Activated gamma-delta T cell (primary cell): ENCODE results near the gene CCNYL1.
"Not testable (repeated sequence)": the region's sequence is repeated elsewhere in the genome, so short reads cannot be mapped to it uniquely, and the experiment has no call there.

Experiments
- DNase-seq: peaks from one replicate; lab custom pipeline; 2025; lab: John Stamatoyannopoulos, UW
- total RNA-seq, 2 donors: gene quantifications; one replicate each; lab custom pipeline; 2026; lab: John Stamatoyannopoulos, UW

Gene CCNYL1
- 11.3 to 12.0 reads per million in 2 donors for total RNA-seq

DNA sequence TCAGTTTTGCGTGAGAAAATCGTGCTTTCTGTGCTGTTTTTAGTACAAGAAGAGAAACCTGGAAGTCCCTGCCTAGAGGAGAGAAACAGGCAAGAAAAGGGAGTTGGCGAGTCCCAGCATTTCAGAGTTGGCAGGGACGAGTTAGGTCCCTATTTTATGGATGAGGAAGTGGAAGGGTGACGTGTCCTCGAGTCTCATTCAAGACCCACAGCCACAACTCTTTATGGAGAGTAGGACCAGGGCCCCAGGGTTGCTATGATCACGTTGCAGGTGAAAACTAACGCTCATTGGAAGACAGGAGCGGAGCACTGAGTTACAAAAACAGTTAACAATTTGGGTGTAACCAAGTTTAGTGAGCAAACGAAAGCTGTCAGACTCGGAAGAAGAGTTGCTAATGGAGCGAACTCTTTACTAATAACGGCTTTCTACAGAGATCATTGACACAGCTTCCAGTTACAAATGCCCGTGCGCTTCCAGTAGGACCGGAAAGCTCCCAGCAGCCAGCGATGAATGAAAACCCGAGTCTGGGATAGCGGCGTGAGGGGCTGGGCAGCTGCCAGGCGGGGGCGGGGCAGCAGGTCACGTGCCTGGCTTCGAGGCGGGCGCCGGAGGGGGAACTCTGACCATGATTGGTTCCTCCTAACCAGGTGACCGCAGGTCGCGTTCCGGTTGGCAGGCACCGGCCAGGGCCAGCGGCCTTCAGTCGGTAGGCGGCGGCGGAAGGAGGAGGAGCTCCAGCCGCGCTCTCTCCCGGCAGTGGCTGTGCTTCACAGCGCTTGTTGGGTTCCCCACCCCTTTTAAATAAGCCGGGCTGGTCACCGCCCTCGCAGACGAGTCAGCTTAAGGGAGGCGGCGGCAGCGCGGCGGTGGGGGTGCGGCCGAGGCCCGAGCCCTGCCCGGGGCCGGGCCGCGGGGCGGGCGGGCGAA is at the start of gene CCNYL1:
Gene CCNYL1, plus strand, starts transcription at position 827 of the 927 bp plus-strand sequence. CDS start 257 bp downstream, outside the sequence.
- DNase-seq: peak; percentile 97

- DNase-seq: no peak
Measured at GRCh38 chr2:207662203-207662602, 49.2 kb upstream of the CCNYL1 start.

DNA sequence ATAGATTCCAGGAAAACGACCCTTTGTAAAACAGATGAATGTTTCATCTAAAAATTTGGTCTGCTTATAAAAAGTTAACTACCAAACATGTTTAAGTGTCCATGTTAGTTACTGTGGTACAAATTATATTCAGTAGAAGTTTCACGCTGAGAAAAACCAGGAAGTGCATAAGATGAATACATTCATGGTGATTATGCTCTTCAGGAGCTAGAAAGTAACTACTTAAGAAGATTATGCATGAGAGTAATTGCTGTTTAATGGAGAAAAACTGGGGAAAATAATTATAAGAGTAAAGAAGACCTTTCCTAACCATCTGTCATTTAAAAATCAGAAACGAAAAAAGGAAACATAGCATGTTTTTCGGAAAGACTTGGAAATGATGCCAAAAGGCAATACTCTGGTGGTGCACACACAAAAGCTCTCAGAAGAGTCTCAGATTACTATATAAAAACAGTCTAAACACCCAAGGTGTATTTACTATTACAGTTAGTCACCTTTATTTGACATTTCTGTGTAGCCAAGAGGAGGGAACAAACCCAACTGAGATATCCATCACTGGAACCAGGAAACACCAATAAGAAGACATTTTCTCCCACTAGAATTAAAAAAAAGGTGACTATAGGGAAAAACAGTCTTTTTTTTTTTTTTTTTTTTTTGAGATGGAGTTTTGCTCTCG is 47.4 kb upstream of the CCNYL1 start:
- no peak for DNase-seq

DNA sequence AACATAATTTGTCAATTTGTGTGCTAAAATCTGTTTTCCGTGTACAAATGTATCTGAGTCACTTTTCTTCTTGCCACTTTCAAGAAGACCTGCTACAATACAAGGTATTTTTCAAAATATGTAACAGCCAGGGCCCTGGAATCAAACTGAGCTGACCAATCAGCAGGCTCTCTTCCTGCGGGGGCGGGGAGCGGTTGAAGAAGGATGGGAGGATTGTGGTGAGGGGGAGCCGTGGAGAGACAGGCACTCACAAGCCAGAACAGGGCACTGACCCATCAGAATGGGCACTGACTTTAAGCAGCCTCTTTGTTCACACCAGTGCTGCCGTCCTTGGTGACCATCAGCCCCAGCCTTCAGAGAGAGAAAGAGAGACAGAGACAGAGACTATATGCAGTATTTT is 40.6 kb upstream of the CCNYL1 start:
- no peak for DNase-seq

GRCh38 chr2:207673431-207673830 is 38.0 kb upstream of the CCNYL1 start:
- no peak for DNase-seq

DNA sequence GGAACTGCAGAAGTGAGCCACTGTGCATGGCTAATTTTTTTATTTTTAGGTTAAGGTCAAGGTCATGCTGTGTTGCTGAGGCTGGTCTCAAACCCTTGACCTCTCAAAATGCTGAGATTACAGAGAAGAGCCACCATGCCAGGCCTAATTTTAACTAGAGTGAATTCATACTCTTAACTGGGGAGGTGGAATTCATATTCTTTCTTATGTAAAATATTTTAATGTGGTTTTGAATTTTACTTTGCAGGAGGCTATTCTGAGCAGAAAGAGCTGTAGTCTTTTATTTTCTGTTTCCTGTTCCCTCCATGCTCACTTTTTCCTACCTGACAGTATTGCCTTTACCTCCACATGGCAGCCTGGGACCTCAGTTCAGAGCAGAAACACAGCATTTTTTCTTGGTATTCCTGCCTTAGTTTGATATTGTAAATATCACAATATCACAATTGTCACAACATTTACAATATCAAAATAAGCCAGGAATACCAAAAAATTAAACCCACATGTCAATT is 37.1 kb upstream of the CCNYL1 start:
- no peak for DNase-seq

- DNase-seq: no peak
Measured at GRCh38 chr2:207674826-207675225, 36.6 kb upstream of the CCNYL1 start.

DNA sequence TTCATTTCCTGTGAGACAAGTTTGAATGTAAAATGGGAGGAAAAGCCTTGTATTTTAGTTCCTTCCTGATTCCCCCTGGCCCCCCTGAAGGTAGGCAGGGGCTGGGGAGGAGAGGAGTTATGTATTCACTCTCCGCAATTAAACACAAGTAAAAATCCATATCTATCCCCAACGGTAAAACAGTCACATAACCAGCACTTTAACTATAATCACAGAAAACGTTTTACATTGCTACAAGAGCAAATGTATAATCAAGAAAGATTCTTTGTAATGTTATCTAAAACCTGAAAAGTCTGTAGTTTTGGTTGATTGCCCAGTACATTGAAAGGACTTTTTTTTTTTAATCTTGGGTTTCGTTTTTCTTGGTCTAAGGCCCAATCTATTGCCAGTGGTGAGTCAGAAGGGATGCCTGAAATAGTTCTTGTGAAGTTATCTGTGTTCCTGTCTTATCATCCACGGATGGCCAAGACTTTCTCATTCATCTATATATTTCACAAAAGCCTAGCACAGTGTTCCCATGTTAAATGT is 34.5 kb upstream of the CCNYL1 start:
- no peak for DNase-seq

GRCh38 chr2:207681431-207681830 is 30.0 kb upstream of the CCNYL1 start:
- no peak for DNase-seq

DNA sequence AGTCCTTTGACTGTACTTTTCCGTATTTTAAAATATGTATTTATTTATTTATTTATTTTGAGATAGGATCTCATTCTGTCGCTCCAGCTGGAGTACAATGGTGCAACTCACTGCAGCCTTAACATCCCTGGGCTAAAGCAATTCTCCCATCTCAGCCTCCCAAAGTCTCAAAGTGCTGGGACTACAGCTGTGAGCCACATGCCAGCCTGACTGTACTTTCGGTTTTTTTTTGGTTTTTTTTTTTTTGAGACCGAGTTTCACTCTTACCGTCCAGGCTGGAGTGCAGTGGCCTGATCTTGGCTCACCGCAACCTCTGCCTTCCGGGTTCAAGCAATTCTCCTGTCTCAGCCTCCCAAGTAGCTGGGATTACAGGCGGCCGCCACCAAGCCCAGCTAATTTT is 28.9 kb upstream of the CCNYL1 start:
- DNase-seq: no peak

GRCh38 chr2:207683438-207683837 is 28.0 kb upstream of the CCNYL1 start:
- no peak for DNase-seq

- DNase-seq: no peak
Measured at GRCh38 chr2:207683879-207684627, 27.4 kb upstream of the CCNYL1 start.

DNA sequence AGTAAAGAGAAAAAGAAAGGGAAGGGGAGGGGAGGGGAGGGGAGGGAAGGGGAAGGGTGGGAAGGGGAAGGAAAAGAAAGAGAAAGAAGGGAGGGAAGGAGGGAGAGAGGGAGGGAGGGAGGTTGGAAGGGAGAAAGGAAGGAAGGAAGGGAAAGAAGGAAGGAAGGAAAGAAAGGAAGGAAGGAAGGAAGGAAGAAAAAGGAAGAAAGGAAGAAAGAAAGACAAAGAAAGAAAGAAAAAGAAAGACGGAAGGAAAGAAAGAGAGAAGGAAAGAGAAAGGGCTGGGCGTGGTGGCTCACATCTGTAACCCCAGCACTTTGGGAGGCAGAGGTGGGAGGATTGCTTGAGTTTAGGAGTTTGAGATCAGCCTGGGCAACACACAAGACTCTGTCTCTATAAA is 24.6 kb upstream of the CCNYL1 start:
- DNase-seq: no peak

- no peak for DNase-seq
Measured at GRCh38 chr2:207688597-207688996, 22.8 kb upstream of the CCNYL1 start.

- not testable (repeated sequence) for DNase-seq
Measured at GRCh38 chr2:207690845-207691461, 20.5 kb upstream of the CCNYL1 start.

- DNase-seq: no peak
Measured at GRCh38 chr2:207692206-207693065, 19.0 kb upstream of the CCNYL1 start.

- no peak for DNase-seq
Measured at GRCh38 chr2:207693641-207694249, 17.7 kb upstream of the CCNYL1 start.

- DNase-seq: no peak
Measured at GRCh38 chr2:207694811-207695281, 16.6 kb upstream of the CCNYL1 start.

DNA sequence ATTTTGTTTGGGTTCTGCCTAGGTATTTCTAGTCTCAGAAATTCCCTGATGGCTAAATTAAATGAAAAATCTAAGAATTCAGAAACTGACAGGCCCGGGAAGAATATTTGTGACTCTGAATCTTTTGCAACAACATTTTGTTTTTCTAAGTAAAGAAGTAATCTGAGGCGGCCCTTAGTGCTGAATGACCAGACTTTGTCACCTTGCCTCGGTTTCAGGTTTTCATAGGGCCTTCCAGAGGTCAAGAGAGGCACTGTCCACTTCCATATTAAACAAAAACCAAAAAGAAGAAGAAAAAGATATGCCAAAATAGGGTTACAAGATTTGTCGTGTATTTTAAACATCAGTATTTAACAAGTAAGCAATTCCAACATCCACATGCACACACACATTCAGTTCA is 16.1 kb upstream of the CCNYL1 start:
- no peak for DNase-seq

GRCh38 chr2:207696911-207697310 is 14.5 kb upstream of the CCNYL1 start:
- DNase-seq: not testable (repeated sequence)
